Measurements from ENCODE around the gene PVALEF. TPM values are rescaled to one million over a fixed set of nuclear protein-coding genes. Genes with fewer than 3 reads are reported as not detected.

The PVALEF gene
- total RNA-seq, 1 donor from 2014 or later, result not detected

DNA sequence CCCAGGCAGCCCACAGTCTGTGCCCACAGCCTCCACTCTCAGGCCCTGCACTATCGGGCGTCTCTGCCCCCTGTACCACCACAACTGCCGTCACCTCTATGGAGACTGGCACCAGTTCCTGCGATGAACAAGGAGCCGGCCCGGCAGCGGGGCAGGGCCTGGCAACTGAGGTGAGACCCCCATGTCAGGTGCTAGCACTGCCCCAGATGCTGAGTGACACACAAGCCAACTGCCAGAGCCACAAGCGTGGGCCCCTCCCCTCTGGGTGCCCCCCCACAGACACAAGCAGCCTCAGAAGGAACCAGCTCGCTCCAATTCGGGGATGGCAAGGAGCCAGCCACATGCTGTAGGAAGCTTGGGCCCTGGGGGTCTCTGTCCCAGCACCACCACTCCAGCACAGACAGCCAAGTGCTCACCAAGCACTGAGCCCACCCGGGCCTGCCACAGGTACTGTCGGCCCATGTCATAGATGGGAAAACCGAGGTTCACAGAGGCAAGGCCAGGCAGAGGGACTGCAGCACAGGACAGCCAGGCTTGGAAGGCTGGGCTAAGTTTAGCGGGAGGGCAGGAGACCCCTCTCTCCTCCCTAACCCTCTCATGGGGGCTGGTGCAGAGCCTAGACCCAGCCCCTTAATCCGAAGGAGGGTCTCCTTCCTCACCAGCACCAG, 1.5 kb upstream of the PVALEF start:
- DNase-seq (ENCODE audit: extremely low spot score, unreplicated experiment), result no peak
- peaks cover 5% of the 10 kb centered on the region for H3K27me3 Mint-ChIP-seq (ENCODE audit: unreplicated experiment)

DNA sequence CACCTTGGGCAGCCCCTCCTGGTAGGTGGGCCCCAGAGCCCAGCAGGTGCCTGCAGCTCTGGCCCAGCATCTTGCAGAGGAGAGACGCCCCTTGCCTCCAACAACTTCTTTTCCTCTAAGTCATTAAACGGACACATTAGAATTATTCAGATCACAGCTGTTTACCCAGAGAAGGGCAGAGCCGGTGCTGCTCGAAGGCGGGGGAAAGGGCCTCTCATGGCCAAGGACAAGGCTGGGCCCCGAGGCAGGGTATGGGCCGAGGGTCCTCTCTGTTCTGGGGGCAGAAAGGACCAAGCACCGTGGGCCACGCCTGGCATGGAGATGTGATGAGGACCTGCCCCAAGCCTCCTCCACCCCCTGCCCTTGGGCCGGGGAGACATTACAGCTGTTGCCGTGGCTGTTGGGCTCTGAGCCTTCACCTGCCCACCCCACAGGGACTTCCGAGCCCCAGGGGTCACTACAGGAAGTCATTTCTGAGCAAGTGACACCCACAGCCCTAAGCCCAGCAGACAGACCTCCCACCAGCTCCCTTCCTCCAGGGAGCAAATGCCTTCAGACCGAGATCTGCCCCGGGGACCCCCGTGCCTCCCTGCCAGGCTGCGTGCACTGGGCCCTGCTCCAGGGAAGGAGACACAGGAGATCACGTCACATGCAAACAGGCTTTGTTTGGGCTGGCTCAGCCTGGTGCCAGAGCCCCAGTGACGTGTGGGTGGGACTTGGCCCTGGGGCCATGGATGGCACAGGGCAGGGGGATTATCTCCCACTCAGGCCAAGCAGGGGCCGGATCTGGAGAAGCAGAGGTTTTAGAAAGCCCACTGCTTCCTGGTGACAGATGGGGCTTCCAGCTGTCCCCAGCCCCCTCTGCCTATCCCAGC, 699 bp upstream of the PVALEF start:
- H3K36me3 Mint-ChIP-seq (ENCODE audit: unreplicated experiment), result no peaks in the 10 kb centered on the region
- H3K4me1 Mint-ChIP-seq (ENCODE audit: unreplicated experiment), result peaks cover 2% of the 10 kb centered on the region
- no peak for DNase-seq (ENCODE audit: extremely low spot score, unreplicated experiment)
- no peaks in the 10 kb centered on the region for H3K9me3 Mint-ChIP-seq (ENCODE audit: unreplicated experiment)
- TF ChIP-seq, protein P1, sequence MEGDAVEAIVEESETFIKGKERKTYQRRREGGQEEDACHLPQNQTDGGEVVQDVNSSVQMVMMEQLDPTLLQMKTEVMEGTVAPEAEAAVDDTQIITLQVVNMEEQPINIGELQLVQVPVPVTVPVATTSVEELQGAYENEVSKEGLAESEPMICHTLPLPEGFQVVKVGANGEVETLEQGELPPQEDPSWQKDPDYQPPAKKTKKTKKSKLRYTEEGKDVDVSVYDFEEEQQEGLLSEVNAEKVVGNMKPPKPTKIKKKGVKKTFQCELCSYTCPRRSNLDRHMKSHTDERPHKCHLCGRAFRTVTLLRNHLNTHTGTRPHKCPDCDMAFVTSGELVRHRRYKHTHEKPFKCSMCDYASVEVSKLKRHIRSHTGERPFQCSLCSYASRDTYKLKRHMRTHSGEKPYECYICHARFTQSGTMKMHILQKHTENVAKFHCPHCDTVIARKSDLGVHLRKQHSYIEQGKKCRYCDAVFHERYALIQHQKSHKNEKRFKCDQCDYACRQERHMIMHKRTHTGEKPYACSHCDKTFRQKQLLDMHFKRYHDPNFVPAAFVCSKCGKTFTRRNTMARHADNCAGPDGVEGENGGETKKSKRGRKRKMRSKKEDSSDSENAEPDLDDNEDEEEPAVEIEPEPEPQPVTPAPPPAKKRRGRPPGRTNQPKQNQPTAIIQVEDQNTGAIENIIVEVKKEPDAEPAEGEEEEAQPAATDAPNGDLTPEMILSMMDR (IDR thresholded peaks at IDR 0.05), result no peak
- no peak overlapping the region for H3K4me3 Mint-ChIP-seq (ENCODE audit: unreplicated experiment)
- H3K27ac Mint-ChIP-seq (ENCODE audit: unreplicated experiment), result no peak overlapping the region
- H3K27me3 Mint-ChIP-seq (ENCODE audit: unreplicated experiment), result peaks cover 5% of the 10 kb centered on the region

More for the DNA sequence above, 1.5 kb upstream of the PVALEF start:
- TF ChIP-seq, protein P1 (IDR thresholded peaks at IDR 0.05), result no peak
- no peak overlapping the region for H3K27ac Mint-ChIP-seq (ENCODE audit: unreplicated experiment)
- H3K36me3 Mint-ChIP-seq (ENCODE audit: unreplicated experiment), result no peaks in the 10 kb centered on the region
- no peak overlapping the region for H3K4me3 Mint-ChIP-seq (ENCODE audit: unreplicated experiment)
- H3K4me1 Mint-ChIP-seq (ENCODE audit: unreplicated experiment), result peaks cover 2% of the 10 kb centered on the region
- no peaks in the 10 kb centered on the region for H3K9me3 Mint-ChIP-seq (ENCODE audit: unreplicated experiment)

DNA sequence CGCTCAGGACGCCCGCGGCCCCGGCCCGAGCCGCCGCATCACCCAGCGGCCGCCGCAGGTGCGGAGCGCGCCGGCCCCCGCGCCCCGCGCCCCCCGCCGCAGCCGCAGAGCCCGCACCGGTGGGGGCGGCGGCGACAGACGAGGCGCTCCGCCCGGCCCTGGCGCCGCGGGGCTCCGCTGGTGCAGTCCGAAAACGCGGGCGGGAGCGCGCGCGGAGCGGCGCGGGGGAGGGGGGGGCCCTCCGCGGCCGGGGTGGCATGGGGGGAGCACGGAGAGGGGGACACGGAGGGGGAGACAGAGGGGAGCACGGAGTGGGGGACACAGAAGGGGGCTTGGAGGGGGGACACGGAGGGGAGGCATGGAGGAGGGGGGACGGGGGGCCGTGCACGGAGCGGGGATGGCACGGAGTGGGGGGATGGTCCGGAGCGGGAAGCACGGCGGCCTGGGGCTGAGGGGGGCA, 756 bp downstream of the PVALEF start, which contains the start of gene AATK:
Gene AATK, minus strand, starts transcription at position 189 of the 460 bp plus-strand sequence. CDS start 229 bp downstream, outside the sequence.
- H3K36me3 Mint-ChIP-seq (ENCODE audit: unreplicated experiment), result no peaks in the 10 kb centered on the region
- DNase-seq (ENCODE audit: extremely low spot score, unreplicated experiment), result no peak
- peaks cover 5% of the 10 kb centered on the region for H3K27me3 Mint-ChIP-seq (ENCODE audit: unreplicated experiment)
- no peak within 1 kb of the TSS for H3K27ac Mint-ChIP-seq (ENCODE audit: unreplicated experiment)
- TF ChIP-seq, protein P1 (IDR thresholded peaks at IDR 0.05), result no peak
- H3K9me3 Mint-ChIP-seq (ENCODE audit: unreplicated experiment), result no peaks in the 10 kb centered on the region
- H3K4me1 Mint-ChIP-seq (ENCODE audit: unreplicated experiment), result peaks cover 2% of the 10 kb centered on the region
- H3K4me3 Mint-ChIP-seq (ENCODE audit: unreplicated experiment), result peak within 1 kb of the TSS; percentile 32

DNA sequence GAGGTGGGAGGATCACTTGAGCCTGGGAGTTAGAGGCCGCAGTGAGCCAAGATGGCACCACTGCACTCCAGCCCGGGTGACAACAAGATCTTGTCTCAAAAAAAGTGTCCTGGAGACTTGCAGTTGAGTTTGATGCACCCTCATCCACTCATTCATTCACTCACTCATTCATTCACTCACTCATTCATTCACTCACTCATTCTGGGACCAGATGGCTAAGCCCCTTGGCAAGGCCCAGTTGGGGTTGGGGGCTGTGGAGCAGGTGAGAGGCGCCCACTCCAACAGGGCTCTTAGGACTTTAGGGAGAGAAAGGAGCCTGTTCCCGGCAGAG, 1.9 kb downstream of the PVALEF start:
- H3K9me3 Mint-ChIP-seq (ENCODE audit: unreplicated experiment), result no peaks in the 10 kb centered on the region
- H3K36me3 Mint-ChIP-seq (ENCODE audit: unreplicated experiment), result no peaks in the 10 kb centered on the region
- no peak for DNase-seq (ENCODE audit: extremely low spot score, unreplicated experiment)
- TF ChIP-seq, protein P1 (IDR thresholded peaks at IDR 0.05), result no peak
- peaks cover 7% of the 10 kb centered on the region for H3K4me1 Mint-ChIP-seq (ENCODE audit: unreplicated experiment)
- peak overlapping the region; percentile 24 for H3K4me3 Mint-ChIP-seq (ENCODE audit: unreplicated experiment)
- H3K27ac Mint-ChIP-seq (ENCODE audit: unreplicated experiment), result no peak overlapping the region
- peaks cover 5% of the 10 kb centered on the region for H3K27me3 Mint-ChIP-seq (ENCODE audit: unreplicated experiment)

DNA sequence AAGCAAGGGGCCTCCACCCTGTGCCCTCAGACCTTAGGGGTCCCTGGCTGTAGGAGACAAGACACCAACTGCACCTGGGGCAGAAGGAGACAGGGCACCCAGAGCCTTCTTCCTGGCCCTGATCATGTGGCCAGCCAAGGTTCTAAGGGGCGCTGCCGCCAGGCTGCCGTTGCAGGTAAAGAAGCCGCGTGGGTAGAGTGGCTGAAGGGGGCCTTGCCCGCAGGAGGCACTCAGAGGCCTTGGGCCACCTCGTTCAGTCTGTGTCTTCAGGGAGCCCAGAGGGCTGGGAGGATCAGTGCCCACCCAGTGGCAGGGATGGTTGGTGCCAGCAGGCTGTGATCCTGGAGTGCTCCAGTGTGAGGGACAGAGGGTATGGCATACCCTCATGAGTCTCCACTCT, 2.3 kb downstream of the PVALEF start:
- peaks cover 5% of the 10 kb centered on the region for H3K27me3 Mint-ChIP-seq (ENCODE audit: unreplicated experiment)
- no peaks in the 10 kb centered on the region for H3K9me3 Mint-ChIP-seq (ENCODE audit: unreplicated experiment)
- DNase-seq (ENCODE audit: extremely low spot score, unreplicated experiment), result no peak
- peaks cover 7% of the 10 kb centered on the region for H3K4me1 Mint-ChIP-seq (ENCODE audit: unreplicated experiment)
- no peaks in the 10 kb centered on the region for H3K36me3 Mint-ChIP-seq (ENCODE audit: unreplicated experiment)
- TF ChIP-seq, protein P1 (IDR thresholded peaks at IDR 0.05), result no peak
- no peak overlapping the region for H3K4me3 Mint-ChIP-seq (ENCODE audit: unreplicated experiment)
- H3K27ac Mint-ChIP-seq (ENCODE audit: unreplicated experiment), result no peak overlapping the region

Measured in osteocyte (in vitro differentiated cells).